ENCODE results near the gene SVOP.
"Not testable (repeated sequence)": the region's sequence is repeated elsewhere in the genome, so short reads cannot be mapped to it uniquely, and the experiment has no call there.

Gene SVOP

GRCh38 chr12:109020796-109021380 is at the start of gene SVOP:
SVOP (minus strand) TSS chr12:109021068; CDS start chr12:109020868, 200 bp downstream.
- peak; percentile 90 for DNase-seq

GRCh38 chr12:109069307-109070271 is 48.7 kb upstream of the SVOP start:
- DNase-seq: no peak

DNA sequence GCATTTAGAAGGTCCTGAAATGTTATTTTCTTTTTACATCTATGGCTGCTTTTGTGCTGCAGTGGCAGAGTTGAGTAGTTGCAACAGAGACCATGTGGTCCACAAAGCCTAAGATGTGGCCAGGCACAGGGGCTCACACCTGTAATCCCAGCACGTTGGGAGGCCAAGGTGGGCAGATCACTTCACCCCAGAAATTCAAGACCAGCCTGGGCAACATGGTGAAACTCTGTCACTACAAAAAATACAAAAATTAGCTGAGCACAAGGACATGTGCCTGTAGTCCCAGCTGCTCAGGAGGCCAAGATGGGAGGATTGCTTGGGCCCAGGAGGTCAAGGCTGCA is 45.0 kb upstream of the SVOP start:
- no peak for DNase-seq

DNA sequence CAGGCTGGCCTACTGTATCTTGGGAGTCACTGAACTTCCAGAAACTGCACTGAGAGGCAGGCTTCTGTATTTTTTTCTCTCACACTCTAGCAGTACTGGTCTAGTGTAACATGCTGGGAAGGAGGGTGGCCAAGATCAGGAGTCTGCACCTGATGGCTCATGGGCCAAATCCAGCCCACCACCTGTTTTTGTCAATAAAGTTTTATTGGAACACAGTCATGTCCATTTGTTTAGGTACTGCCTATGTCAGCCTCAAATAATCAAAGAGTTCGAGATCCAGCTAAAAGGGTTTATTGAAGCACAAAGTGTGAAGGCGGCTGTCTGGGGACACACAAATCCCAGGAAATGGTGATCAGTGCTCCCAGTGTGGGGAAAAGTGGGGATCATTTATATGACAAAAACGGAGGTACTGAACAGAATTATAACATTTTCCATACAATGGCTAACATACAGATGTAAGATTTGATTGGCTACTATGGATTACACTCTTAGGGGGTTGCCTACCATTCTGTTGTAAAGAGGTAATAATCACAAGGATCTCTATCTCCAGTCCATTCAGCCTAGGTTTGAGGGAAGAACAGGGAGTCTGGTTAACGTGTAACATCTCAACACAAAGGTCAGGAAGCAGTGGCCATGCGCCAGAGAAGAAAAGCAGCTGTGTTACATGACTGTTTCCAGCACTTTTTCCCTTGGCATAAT is 44.4 kb upstream of the SVOP start:
- DNase-seq: no peak

GRCh38 chr12:109064143-109064542 is 43.3 kb upstream of the SVOP start:
- no peak for DNase-seq

DNA sequence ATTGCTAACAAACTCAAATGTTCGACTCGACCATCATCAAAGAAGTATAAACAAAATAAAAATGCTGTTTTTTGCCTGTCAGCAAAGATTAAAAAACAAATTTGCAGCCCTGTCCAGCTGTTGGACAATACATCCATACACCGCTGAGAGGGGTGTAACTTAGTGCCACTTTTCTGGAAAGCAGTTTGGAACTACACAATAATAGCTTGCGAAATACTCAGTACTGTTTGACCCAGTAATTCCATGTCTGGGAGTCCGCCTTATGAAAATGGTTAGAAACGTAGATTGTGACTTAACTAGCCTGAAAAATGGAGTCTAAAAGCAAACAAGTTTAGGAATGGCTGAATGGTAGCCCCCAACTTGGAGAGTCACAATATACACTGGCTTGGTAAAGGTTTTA is 37.9 kb upstream of the SVOP start:
- no peak for DNase-seq

DNA sequence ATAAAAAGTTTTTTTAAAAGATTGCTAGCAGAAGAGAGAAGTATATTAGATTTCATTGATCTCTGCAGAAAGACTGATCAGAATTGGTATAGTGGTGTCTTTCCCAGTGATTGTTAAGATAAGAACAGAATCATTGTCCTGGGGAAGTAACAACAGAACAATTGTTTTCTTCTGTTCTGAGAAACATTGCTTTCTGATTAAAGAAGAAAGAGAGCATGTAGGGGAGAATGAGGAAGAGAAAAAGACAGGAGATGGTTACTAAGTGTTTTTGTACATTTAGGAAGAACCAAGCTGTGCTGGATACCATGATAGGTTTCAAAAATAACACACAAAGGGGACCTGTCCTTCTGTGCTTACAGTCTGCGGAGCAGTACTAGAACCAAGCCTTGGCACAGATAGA is 36.5 kb upstream of the SVOP start:
- no peak for DNase-seq

- no peak for DNase-seq
These were observed 36.0 kb upstream of the SVOP start for GRCh38 chr12:109056891-109057290.

GRCh38 chr12:109054520-109054919 is 33.7 kb upstream of the SVOP start:
- no peak for DNase-seq

- not testable (repeated sequence) for DNase-seq
These were observed 33.3 kb upstream of the SVOP start for GRCh38 chr12:109054124-109054513.

GRCh38 chr12:109053382-109054123 is 32.7 kb upstream of the SVOP start:
- DNase-seq: no peak

DNA sequence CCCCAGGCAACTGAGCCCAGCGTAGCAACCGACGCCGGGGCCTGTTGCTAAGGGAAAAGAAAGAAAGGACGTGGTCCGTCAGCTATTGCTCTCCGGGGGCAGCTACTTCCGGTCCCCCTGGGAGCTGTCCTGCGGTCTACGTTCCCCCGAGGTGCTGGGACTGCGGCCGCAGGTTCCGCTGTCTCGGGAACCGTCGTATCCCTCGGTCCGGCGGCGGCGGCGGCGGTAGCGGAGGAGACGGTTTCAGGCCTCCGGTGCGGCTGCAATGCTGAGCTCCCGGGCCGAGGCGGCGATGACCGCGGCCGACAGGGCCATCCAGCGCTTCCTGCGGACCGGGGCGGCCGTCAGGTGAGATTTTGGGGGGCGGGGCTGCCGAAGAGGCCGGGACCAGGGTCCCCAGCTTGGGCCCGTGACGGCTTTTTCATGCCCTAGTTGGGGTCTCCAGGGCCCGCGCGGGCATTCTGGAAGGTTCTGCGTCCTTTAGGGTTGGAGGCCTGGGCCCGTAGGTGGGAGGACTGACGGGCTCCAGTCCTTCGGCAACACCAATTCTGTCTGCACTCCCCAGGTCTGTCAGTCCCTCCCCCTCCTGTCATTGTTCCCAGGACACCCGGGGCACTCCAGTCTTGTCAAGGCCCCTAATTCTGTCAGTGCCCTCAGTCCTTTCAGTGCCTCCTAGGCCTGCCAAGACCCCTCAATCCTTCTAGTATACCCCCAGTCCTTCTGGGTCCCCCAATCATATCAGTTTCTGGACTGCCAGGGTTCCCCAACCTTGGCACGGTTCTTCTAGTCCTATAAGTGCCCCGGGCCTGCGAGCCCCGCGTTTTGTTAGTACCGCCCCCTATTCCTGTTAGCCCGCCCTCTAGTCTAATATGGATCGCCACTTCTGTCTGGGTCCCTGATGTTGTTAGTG is 31.8 kb upstream of the SVOP start, which contains the start of gene USP30:
Gene USP30 (plus strand): TSS at position 163 of the 910 bp plus-strand sequence. CDS start 103 bp downstream, at position 266.
- peak; percentile 87 for DNase-seq

GRCh38 chr12:109052097-109052413 is 31.2 kb upstream of the SVOP start:
- DNase-seq: no peak

DNA sequence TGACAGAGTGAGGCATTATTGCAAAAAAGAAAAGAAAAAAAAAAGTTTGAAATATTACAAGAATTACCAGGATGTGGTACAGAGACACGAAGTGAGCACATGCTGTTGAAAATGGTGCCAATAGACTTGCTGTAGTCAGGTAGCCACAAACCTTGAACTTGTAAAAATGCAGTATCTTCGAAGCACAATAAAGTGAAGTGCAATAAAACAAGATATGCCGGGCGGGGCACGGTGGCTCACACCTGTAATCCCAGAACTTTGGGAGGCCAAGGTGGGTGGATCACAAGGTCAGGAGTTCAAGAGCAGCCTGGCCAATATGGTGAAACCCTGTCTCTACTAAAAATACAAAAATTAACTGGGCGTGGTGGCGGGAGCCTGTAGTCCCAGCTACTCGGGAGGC is 28.9 kb upstream of the SVOP start:
- DNase-seq: not testable (repeated sequence)

GRCh38 chr12:109048706-109049105 is 27.8 kb upstream of the SVOP start:
- not testable (repeated sequence) for DNase-seq

DNA sequence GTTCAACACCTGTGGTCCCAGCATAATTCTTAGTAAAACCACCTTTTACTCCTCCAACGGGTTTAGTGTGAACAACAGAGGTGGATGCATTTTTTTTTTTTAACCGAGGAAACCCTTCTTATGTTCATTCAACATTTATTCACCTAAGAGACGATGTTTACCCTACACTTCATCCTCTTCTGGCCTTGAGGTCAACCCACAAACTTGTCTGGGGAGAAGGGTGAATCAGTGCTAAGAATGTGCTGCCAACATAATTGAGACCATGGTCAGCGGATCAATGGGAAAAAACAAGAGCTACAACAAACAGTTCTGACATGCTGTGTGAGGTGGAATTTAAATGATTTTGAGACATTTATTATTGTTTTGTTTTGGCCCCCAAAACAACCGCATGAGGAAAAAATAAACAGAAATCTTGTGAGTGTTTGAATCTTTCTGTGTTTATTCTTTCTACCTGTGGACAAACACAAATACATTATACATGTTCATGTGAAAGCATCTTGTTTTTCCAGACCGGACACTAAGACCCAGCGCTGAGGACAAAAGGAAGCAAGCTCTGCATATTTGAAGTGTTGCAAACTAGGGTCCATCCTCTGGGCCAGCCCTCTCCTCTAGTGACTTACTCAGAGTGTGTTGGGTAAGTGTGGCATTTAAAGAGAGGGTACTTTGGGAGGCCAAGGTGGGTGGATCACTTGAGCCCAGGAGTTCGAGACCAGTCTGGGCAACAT is 26.4 kb upstream of the SVOP start:
- DNase-seq: no peak

DNA sequence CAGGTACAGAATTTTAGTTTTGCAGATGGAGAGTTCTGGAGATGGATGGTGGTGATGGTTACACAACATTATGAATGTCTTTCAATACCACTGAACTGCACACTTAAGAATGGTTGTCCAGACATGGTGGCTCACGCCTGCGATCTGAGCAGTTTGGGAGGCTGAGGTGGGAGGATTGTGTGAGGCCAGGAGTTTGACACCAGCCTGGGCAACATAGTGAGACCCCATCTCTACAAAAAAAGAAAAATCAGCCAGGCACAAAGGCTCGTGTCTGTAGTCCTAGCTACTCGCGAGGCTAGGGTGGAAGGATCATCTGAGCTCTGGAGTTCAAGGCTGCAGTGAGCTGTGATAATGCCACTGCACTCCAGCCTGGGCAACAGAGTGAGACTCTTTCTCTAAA is 23.4 kb upstream of the SVOP start:
- DNase-seq: no peak

GRCh38 chr12:109036975-109037374 is 16.1 kb upstream of the SVOP start:
- no peak for DNase-seq

DNA sequence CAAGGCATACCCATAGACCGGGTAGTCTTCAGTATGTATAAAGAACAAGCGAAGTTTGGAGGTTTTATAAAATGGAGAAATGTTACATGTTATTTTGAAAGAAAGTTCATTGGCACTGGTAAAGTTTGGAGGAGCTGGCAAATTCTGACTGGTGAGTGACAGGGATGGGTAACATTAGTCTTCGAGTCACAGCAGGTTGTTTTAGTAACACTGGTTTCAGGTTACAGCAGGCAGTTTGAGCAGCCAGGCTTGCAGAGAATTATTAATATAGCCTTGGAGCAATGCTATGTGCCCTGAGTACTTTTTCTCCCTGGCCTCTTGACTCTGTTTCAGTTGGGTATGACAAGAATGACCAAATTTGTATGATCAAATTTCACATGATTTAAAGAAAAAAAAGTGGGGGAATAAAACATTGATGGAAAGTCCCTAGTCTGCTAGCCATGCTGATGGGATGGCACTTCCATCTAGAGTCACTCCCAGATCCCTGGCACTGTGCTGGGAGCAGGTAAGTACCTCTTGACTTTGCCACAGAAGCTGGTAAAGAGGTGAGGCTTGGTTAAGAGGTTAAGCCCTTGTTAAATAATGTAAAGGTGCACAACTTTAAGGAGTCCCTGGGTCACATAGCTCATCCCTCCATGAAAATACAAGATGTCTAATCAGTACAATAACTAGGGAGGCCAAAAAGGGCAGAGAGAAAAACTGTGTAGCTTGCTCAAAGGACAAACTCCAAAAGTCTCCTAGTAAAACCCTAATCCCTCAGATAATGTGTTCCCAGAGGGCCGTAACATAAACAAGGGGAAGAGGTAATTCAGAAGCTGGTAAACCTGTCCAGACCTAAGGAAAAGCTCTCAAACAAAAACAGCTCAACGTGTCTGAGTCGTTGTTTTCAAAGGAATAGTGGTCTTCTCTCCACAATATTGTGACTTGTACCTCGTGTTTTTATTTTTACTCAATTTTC is 12.7 kb upstream of the SVOP start:
- no peak for DNase-seq

GRCh38 chr12:109029411-109029810 is 8.5 kb upstream of the SVOP start:
- DNase-seq: no peak

Data from right hindlimb (tissue), 1 donor.